Trophoblast cell (in vitro differentiated cells and primary cell): Measurements from ENCODE around the gene ITFG1.
A peak's percentile ranks its signal among the peaks of the same experiment; 100 is the strongest.

Experiments
- DNase-seq, 2 donors: peaks; one replicate each; pipeline ENCODE4 v3.0.0-alpha.2; 2016
- H2AFZ ChIP-seq: 2 replicates; pipeline ENCODE4 v1.6.1; 2013; ENCODE audit warnings: low read length, moderate library complexity, mild to moderate bottlenecking; ENCODE audit not compliant: insufficient read depth, poor library complexity
- H2AK5ac ChIP-seq: 2 replicates; pipeline ENCODE4 v1.6.1; 2013; ENCODE audit warnings: mild to moderate bottlenecking, low read length
- H2BK120ac ChIP-seq: 2 replicates; pipeline ENCODE4 v1.6.1; 2013; ENCODE audit warnings: low read length, mild to moderate bottlenecking, moderate library complexity; ENCODE audit not compliant: insufficient read depth, poor library complexity
- H2BK12ac ChIP-seq: 2 replicates; pipeline ENCODE4 v1.6.1; 2013; ENCODE audit warnings: mild to moderate bottlenecking, low read length, moderate library complexity
- H2BK5ac ChIP-seq: 2 replicates; pipeline ENCODE4 v1.6.1; 2013; ENCODE audit warnings: low read length, low read depth, moderate library complexity, mild to moderate bottlenecking; ENCODE audit not compliant: poor library complexity
- H3K14ac ChIP-seq: 2 replicates; pipeline ENCODE4 v1.6.1; 2013; ENCODE audit warnings: mild to moderate bottlenecking, low read length
- H3K18ac ChIP-seq: 2 replicates; pipeline ENCODE4 v1.6.1; 2013; ENCODE audit warnings: mild to moderate bottlenecking, low read length
- H3K23ac ChIP-seq: 2 replicates; pipeline ENCODE4 v1.6.1; 2013; ENCODE audit warnings: low read length
- H3K27ac ChIP-seq: 2 replicates; pipeline ENCODE4 v1.5.1; 2013; ENCODE audit warnings: low read depth, mild to moderate bottlenecking, inconsistent platforms, low read length, moderate library complexity
- H3K27me3 ChIP-seq: 2 replicates; pipeline ENCODE4 v1.6.1; 2013; ENCODE audit warnings: inconsistent platforms, mild to moderate bottlenecking, low read length, moderate library complexity; ENCODE audit not compliant: insufficient read depth
- H3K36me3 ChIP-seq, 2 experiments: 1 replicate in 1 of 2; 2 replicates in 1 of 2; pipeline ENCODE4 v1.6.1; 2013; ENCODE audit warnings: low read length in 2 of 2, mild to moderate bottlenecking in 2 of 2, moderate library complexity in 1 of 2; ENCODE audit not compliant: insufficient read depth in 2 of 2, control insufficient read depth in 1 of 2
- H3K4ac ChIP-seq: 2 replicates; pipeline ENCODE4 v1.6.1; 2013; ENCODE audit warnings: low read depth, mild to moderate bottlenecking, low read length, moderate library complexity
- H3K4me1 ChIP-seq, 2 experiments: 1 replicate in 1 of 2; 2 replicates in 1 of 2; pipeline ENCODE4 v1.6.1; 2013; ENCODE audit warnings: low read length in 2 of 2, mild to moderate bottlenecking in 2 of 2, moderate library complexity in 1 of 2; ENCODE audit not compliant: insufficient read depth in 2 of 2, control insufficient read depth in 1 of 2
- H3K4me2 ChIP-seq: 2 replicates; pipeline ENCODE4 v1.6.1; 2013; ENCODE audit warnings: inconsistent platforms, mild to moderate bottlenecking, low read length, moderate library complexity
- H3K4me3 ChIP-seq: 2 replicates; pipeline ENCODE4 v1.5.1; 2013; ENCODE audit warnings: mild to moderate bottlenecking, low read depth, low read length, inconsistent platforms
- H3K79me1 ChIP-seq: one replicate; pipeline ENCODE4 v1.6.1; 2013; ENCODE audit warnings: low read length
- H3K79me2 ChIP-seq: 2 replicates; pipeline ENCODE4 v1.6.1; 2013; ENCODE audit warnings: low read length, mild to moderate bottlenecking; ENCODE audit not compliant: control insufficient read depth, insufficient read depth, poor library complexity
- H3K9ac ChIP-seq: 2 replicates; pipeline ENCODE4 v1.6.1; 2013; ENCODE audit warnings: mild to moderate bottlenecking, low read length
- H3K9me3 ChIP-seq: 2 replicates; pipeline ENCODE4 v1.6.1; 2013; ENCODE audit warnings: low read depth, mild to moderate bottlenecking, control low read depth, inconsistent platforms, low read length; ENCODE audit not compliant: insufficient read depth
- H4K12ac ChIP-seq: 2 replicates; pipeline ENCODE4 v1.6.1; 2013; ENCODE audit warnings: low read depth, mild to moderate bottlenecking, low read length, moderate library complexity
- H4K8ac ChIP-seq: 2 replicates; pipeline ENCODE4 v1.6.1; 2013; ENCODE audit warnings: low read depth, mild to moderate bottlenecking, low read length, moderate library complexity
- H4K91ac ChIP-seq: one replicate; pipeline ENCODE4 v1.6.1; 2013; ENCODE audit warnings: low read depth, mild to moderate bottlenecking, low read length, moderate library complexity
- WGBS: extraction: QIAGEN DNeasy Blood & Tissue Kit; methylation state at CpG from one replicate; pipeline ENCODE4 v1.1.7; 2013; ENCODE audit warnings: missing lambda C conversion rate; ENCODE audit not compliant: insufficient read length, insufficient coverage; ENCODE audit errors: extremely low coverage; 5-methylcytosine and 5-hydroxymethylcytosine counted together

Gene ITFG1

GRCh38 chr16:47492428-47493377 lies 31.8 kb upstream of the ITFG1 start:
- Histone ChIP-seq H3K18ac (peak overlapping the region; percentile 82), H3K27ac (no peak overlapping the region), H3K23ac (no peak overlapping the region), H3K4me3 (no peak overlapping the region), H3K36me3 (peaks cover 0 to 5% of the 10 kb centered on the region in 2 experiments), H3K9ac (no peak overlapping the region), H4K8ac (no peak overlapping the region), H3K79me2 (peaks cover 2% of the 10 kb centered on the region), H3K4me2 (no peak overlapping the region), H2BK12ac (no peak overlapping the region), H4K12ac (peak overlapping the region; percentile 54), H2BK5ac (no peak overlapping the region), H3K27me3 (no peaks in the 10 kb centered on the region), H2AFZ (no peak overlapping the region), H4K91ac (no peak overlapping the region), H3K9me3 (no peaks in the 10 kb centered on the region), H2BK120ac (no peak overlapping the region), H3K79me1 (no peaks in the 10 kb centered on the region), H3K14ac (no peak overlapping the region), H2AK5ac (no peak overlapping the region), H3K4ac (no peak overlapping the region), H3K4me1 (no peaks in the 10 kb centered on the region)
- peak in 1 of 2 donors; percentile 16 for DNase-seq
- no CpG with 5 or more reads among the region's 10 CpGs for WGBS

GRCh38 chr16:47492036-47492427 lies 31.2 kb upstream of the ITFG1 start:
- Histone ChIP-seq H2BK120ac (no peak overlapping the region), H3K4me3 (no peak overlapping the region), H3K36me3 (peaks cover 0 to 5% of the 10 kb centered on the region in 2 experiments), H4K8ac (no peak overlapping the region), H3K79me2 (peaks cover 2% of the 10 kb centered on the region), H3K4me2 (no peak overlapping the region), H3K79me1 (no peaks in the 10 kb centered on the region), H3K4ac (no peak overlapping the region), H4K12ac (no peak overlapping the region), H2AK5ac (no peak overlapping the region), H3K18ac (no peak overlapping the region), H2AFZ (no peak overlapping the region), H3K14ac (no peak overlapping the region), H3K4me1 (no peaks in the 10 kb centered on the region), H3K27me3 (no peaks in the 10 kb centered on the region), H4K91ac (no peak overlapping the region), H3K9ac (no peak overlapping the region), H3K9me3 (no peaks in the 10 kb centered on the region), H3K23ac (no peak overlapping the region), H2BK5ac (no peak overlapping the region), H3K27ac (no peak overlapping the region), H2BK12ac (no peak overlapping the region)
- no CpG with 5 or more reads among the region's 1 CpG for WGBS
- no peak for DNase-seq

GRCh38 chr16:47490471-47490870 lies 29.6 kb upstream of the ITFG1 start:
- no peak overlapping the region for H3K27ac ChIP-seq
- H3K9ac ChIP-seq: no peak overlapping the region
- H3K18ac ChIP-seq: no peak overlapping the region
- no peaks in the 10 kb centered on the region for H3K27me3 ChIP-seq
- H3K23ac ChIP-seq: no peak overlapping the region
- peaks cover 0 to 5% of the 10 kb centered on the region in 2 experiments for H3K36me3 ChIP-seq
- H3K9me3 ChIP-seq: no peaks in the 10 kb centered on the region
- H2AK5ac ChIP-seq: no peak overlapping the region
- no peaks in the 10 kb centered on the region for H3K79me1 ChIP-seq
- H4K8ac ChIP-seq: no peak overlapping the region
- no peak overlapping the region for H2BK12ac ChIP-seq
- H3K4ac ChIP-seq: no peak overlapping the region
- no peak overlapping the region for H3K4me3 ChIP-seq
- no peak overlapping the region for H2BK120ac ChIP-seq
- no peak overlapping the region for H2AFZ ChIP-seq
- H3K4me2 ChIP-seq: no peak overlapping the region
- no peak overlapping the region for H4K91ac ChIP-seq
- H3K14ac ChIP-seq: no peak overlapping the region
- H4K12ac ChIP-seq: no peak overlapping the region
- H3K79me2 ChIP-seq: peaks cover 2% of the 10 kb centered on the region
- DNase-seq: no peak
- no peaks in the 10 kb centered on the region for H3K4me1 ChIP-seq
- no peak overlapping the region for H2BK5ac ChIP-seq

- H3K4me2 ChIP-seq: no peak overlapping the region
- no peak for DNase-seq
- no peak overlapping the region for H4K12ac ChIP-seq
- H3K79me1 ChIP-seq: no peaks in the 10 kb centered on the region
- no peak overlapping the region for H3K27ac ChIP-seq
- H2BK12ac ChIP-seq: no peak overlapping the region
- H4K91ac ChIP-seq: no peak overlapping the region
- no peak overlapping the region for H2BK5ac ChIP-seq
- H3K14ac ChIP-seq: no peak overlapping the region
- no peak overlapping the region for H3K18ac ChIP-seq
- no peak overlapping the region for H2AK5ac ChIP-seq
- H2AFZ ChIP-seq: no peak overlapping the region
- no peak overlapping the region for H3K4me3 ChIP-seq
- no CpG with 5 or more reads among the region's 3 CpGs for WGBS
- no peaks in the 10 kb centered on the region for H3K9me3 ChIP-seq
- H3K4me1 ChIP-seq: no peaks in the 10 kb centered on the region
- no peaks in the 10 kb centered on the region for H3K27me3 ChIP-seq
- peaks cover 0 to 5% of the 10 kb centered on the region in 2 experiments for H3K36me3 ChIP-seq
- no peak overlapping the region for H3K4ac ChIP-seq
- no peak overlapping the region for H2BK120ac ChIP-seq
- peaks cover 2% of the 10 kb centered on the region for H3K79me2 ChIP-seq
- no peak overlapping the region for H4K8ac ChIP-seq
- no peak overlapping the region for H3K9ac ChIP-seq
- no peak overlapping the region for H3K23ac ChIP-seq
These were observed 27.2 kb upstream of the ITFG1 start for GRCh38 chr16:47488051-47488450.
